HG03280 (cell line): Measurements from ENCODE around the gene RHOC.

Experiments used
- ATAC-seq: cut with Tn5 transposase; IDR thresholded peaks from one replicate; pipeline ENCODE4 v1.9.1; 2021; ENCODE audit warnings: mild to moderate bottlenecking, moderate library complexity; ENCODE audit not compliant: unreplicated experiment

RHOC gene

DNA sequence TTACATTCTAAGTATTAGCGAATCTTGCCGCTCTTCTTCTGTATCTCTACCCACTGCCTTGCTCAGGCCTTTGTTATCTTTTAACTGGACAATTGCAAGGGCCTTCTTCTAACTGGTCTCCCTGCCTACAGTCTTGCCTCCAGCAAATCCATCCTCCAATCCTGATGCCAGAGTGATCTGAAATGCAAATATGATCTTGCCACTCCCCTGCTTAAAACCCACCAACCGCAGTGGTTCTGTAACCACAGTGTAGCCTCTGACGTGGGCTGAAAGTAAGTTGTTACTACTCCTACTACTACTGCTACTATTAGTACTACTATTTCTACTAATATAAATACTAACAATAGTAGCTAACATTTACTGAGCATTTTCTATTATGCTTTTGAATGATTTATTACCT is 20.1 kb downstream of the RHOC start:
- ATAC-seq: no peak

DNA sequence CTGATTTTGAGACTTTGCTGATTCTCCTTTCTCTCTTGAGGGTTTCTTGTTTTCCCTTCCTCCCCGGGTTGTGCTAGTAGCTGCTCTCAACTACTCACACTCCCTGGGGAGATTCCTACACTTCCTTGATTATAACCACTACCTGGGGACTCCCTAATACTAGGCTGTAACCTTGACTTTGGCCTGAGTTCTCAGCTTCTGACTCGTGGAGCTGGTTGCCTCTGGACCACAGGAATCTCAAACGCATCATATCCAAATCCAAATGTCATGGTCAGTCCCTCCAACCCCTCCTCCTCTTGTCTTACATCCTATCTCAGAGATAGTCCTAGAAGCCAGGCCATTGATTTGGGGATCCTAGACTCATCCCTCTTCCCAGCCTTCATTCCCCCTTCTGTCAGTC is 20.5 kb downstream of the RHOC start:
- ATAC-seq: no peak

DNA sequence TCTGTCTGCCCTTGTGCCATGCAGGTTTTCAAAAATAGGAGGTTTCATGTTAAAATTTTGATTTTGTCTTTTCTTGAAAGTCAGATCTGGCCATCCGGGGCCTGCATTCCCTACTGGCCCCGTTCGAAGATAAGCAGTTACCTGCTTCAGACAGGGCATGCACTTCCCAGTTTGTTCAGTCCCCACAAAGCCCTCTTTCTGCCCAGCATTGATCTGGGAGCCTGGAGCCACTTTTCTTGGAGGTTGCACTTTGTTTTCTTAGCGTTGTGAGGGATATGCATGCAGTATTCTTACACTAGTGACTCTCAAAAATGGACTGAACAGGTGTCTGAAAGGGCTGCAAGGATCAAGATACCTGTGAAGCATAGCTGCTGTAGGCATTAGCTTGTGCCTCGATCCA is 21.0 kb downstream of the RHOC start:
- no peak for ATAC-seq

DNA sequence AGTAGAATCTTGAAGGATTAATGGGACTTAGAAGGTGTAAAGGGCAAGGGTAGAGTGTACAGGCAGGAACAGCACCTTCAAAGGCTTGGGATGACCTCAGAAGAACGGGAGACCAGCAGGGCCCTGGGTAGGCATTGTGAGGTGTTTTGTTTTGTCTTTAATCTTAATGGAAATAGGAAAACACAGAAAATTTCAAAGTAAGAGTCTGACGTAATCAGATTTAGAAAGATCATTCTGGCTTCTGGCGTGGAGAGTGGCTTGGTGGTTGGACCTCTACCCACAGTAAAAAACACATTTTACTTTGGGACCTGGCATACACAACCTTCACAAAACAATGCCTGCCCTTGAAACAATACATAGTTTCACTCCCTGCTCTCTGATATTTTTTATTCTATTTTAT is 28.3 kb downstream of the RHOC start:
- no peak for ATAC-seq

DNA sequence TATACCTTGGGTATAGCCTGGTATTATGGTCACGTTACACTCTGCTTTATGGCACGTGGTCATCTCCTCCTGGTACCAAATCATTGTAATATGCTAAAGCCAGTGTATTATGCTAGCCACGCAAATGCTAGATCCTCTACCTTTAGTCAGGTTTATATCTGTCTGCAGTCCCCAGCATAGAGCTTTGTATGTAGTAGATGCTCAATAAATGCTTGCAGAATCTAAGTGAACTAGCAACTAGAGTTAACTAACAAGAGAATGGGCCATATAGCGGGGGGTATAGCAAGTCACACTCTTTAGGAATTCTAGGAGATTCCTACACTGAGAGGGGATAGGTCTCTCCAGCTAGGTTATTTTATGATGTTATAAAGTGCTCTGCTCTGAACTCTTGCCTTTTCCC is 29.4 kb downstream of the RHOC start:
- ATAC-seq: no peak

DNA sequence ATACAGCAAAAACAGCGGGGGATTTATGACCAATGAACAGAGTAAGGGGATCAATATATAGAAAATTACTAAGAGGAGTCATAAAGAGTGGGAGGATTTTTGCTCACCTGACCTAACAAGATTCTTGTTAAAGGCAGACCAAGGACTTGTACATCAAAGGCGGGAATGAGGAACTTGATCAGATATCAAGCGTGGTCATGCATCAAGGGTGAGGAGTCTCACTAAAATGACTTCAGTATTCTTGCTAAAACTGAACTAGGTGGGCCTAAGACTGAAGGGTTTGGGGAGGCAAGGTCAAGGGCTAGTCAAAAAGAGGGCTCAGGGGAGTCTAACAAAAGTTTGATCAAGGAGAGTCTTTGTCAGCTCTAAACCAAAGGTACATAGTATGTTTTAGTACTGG is 30.4 kb downstream of the RHOC start:
- ATAC-seq: no peak

DNA sequence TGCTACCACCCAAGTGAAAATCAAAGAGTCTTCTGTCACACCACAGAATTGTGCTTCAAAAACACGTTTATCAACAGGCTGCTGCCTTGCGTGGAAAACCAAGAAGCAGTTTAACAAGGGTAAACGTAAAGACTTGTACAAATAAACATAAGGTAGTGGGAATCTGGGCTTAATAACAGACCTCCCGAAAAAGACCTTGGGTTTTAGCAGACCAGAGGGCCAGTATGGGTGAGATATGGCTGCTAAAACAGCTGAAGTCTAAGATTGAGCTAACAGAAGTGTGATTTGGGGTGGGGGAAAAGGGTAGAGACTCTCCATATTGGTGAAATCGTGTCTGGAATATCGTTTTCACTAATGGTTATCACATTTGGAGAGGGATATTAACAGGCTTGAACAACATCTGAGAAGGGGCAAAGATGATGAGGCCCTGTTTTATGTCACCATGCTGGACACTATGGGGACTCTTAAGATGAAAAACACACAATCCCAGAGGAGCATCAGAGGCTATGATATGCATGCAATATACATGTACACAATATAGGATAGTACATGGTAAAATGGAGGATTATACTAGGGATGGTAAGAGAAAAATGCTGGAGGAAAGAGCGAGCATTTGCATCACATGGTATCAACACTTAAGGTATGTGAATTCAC is 31.1 kb downstream of the RHOC start:
- ATAC-seq: no peak

DNA sequence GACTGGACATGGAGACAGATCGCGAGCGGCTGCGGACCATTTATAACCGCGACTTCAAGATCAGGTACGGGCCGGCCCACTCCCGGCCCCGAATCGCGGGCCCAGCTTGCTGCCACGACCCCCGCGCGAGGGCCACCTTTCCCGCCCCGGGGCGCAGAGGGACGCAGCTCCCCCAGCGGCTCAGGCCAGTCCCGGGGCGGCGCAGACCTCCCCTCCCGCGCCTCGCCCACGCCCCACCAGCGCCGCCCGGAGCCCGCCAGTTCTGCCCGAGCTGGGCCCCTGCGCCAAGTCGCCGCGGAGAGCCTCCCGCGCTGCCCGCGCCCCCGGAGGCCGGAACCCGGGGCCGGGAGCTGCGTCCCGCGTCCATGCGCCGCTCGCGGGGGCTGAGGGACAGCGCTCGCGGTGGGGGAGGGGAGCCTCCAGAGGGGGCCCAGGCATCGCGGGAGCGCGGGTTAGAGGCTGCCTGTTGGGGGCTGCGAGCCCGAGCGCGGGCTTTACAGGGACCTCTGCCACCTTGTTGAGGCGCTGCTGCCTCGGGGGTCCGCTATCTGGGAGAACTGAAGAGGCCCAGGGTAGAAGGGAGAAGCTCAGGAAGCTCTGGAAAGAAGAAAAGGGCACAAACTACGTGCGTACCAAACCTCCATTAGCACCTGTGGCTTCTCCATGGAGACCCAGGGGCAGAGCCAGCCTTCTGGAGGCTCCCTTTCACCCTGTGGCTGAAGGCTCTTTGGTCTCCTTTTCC is 31.8 kb downstream of the RHOC start:
- ATAC-seq: peak; percentile 44

DNA sequence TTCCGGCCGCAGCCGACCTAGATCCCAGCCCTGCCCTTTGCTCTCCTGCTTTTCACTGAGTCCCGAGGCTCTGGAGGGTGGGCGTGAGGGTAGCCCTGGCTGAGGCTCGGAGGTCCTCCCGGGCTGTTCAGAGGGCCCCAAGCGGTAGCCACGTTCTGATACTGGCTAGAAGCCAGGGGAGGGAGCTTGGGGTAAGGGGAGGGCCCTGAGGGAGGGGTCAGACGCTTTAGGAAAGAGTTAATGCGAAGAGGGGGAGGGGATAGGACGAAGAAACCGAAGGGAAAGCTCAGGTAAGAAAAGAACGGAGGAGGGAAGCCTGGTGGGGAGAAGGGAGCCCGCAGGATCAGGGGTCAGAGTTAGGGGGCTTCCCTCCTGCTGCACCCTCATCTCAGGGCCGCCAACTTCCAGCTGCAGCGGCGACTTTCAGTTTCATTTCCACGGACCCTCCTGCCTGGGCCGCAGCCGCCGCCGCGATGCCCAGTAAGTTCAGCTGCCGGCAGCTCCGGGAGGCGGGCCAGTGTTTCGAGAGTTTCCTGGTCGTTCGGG is 32.4 kb downstream of the RHOC start, which contains the start of gene MOV10:
Gene MOV10 (plus strand): TSS at position 220 of the 546 bp plus-strand sequence. CDS start 254 bp downstream, at position 474.
- ATAC-seq: peak; percentile 49

DNA sequence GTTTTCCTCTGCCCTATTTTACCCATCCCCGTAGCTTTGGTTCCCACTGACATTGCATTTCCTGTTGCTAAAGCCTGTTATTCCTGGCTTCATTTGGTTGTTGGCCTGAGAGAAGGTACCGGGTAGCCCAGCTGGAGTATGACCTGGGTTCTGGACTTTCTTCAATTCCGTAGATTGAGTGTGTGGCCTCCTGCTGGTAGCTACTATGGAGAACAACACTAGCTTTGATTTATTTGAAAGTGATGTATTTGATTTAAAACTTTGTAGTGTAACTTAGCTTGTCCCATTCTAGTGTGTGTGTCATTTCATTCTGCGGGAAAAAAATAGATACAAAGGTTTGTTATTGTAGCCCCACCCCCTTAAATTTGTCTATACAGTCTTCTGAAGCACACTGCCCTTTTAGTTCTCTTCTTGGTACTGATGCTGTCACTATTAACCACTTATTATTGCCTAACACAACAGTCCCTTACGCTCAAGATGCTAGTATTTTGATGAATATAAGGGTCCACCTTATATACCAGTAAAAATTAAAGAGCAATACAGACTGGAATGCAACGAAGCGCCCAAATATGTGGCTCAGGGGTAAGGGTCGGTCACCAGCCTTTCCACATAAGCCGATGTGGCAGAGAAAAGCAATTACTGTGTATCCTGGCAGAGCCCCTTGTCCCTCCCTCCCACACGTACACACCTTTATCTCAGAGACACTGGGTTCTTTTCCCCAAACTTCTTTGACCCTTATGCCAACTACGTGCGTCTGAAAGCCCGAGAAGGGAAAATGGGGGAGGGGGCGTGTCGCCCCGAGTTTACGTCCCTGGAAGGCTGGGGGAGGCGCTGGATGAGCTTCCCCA is 33.1 kb downstream of the RHOC start:
- peak; percentile 5 for ATAC-seq

DNA sequence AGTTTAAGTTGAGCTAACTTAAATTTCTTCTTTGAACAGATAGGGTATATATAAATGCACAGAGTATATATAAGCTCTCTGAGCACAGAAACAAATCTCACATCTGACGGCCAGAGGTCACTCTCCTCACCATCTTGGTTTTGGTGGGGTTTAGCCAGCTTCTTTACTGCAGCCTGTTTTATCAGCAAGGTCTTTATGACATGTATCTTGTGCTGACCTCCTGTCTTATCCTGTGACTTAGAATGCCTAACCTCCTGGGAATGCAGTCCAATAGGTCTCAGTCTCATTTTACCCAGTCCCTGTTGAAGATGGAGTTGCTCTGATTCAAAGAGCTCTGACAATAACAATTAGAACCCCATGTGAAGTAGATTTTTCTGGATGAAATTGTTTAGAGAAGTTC is 34.1 kb downstream of the RHOC start:
- no peak for ATAC-seq

DNA sequence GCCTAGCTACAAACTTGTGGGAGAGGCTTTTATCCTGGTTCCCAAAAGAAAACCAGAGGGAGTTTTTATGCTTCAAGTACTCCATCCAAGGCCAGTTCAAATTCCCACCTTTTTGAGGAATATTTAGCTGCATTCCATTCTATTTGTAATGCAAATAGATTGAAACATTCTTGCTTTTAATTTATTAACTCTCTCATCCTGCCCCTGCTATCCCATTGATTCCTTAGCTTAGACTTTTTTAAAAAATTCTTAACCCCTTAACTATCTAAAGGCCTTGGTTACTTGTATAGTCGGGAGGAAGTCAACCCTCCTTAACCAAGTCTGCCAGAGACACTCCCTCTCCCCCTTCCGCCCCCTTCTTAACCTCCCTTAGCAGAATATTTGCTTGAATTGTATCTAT is 34.9 kb downstream of the RHOC start:
- no peak for ATAC-seq

DNA sequence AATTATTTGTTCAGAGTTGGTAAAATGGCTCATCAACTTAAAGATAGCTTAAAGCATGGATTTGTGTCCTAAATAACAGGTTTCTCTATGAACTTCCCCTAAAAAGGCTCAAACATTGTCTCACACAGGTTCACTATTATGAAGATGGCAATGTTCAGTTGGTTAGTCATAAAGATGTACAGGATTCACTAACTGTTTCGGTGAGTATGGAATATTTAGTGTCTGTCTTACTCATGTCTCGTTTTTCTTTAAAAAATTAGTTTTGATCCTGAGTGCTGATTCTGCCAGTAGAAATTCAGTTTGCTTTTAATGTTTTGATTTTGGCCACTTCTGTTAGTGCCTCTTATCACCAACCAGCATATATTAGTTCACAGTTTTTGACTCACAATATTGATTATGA is 40.0 kb downstream of the RHOC start:
- no peak for ATAC-seq

DNA sequence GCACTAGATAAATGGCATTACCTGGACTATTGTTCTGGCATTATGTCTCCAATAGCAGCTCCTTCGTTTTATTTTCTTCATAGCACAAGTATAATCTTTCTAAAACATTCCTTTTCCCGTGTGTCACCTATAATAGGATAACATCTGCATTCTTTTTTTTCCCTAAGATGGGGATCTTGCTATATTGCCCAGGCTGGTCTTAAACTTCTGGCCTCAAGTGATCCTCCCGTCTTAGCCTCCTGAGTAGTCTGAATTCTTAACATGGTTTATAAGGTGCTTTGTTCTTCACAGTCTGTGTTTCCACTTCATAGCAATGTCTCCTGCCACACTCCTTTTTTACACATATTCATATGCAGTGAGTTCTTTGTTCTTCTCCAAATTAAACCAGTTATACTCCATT is 41.1 kb downstream of the RHOC start:
- ATAC-seq: no peak

DNA sequence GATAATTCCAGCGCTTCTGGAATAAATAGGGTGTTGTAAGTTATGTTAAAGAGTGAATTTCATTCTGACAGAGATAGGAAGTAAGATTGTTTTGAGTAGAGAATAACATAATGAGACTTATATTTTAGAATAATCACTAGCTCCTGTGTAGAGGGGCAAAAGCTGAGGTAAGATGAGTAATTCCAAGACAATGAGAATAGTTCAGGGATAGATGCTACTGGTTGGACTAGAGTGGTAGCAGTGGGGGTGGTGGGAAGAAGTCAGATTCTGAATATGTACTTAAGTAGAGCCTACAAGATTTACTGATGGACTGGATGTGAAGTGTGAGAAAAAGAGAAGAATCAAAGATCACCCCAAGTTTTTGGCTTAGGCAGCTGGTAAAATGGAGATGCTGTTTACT is 55.7 kb downstream of the RHOC start:
- ATAC-seq: no peak
